ENCODE measurements around the gene BICDL2.

- TF ChIP-seq, protein P1, sequence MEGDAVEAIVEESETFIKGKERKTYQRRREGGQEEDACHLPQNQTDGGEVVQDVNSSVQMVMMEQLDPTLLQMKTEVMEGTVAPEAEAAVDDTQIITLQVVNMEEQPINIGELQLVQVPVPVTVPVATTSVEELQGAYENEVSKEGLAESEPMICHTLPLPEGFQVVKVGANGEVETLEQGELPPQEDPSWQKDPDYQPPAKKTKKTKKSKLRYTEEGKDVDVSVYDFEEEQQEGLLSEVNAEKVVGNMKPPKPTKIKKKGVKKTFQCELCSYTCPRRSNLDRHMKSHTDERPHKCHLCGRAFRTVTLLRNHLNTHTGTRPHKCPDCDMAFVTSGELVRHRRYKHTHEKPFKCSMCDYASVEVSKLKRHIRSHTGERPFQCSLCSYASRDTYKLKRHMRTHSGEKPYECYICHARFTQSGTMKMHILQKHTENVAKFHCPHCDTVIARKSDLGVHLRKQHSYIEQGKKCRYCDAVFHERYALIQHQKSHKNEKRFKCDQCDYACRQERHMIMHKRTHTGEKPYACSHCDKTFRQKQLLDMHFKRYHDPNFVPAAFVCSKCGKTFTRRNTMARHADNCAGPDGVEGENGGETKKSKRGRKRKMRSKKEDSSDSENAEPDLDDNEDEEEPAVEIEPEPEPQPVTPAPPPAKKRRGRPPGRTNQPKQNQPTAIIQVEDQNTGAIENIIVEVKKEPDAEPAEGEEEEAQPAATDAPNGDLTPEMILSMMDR (IDR thresholded peaks at IDR 0.05; ENCODE audit: poor library complexity, severe bottlenecking) = no peak
- no peak for TF ChIP-seq POLR2AphosphoS5 (IDR thresholded peaks at IDR 0.05)
- no peak for TF ChIP-seq EP300 (conservative IDR thresholded peaks at IDR 0.05; ENCODE audit: poor library complexity, severe bottlenecking)
Measured at GRCh38 chr16:3029491-3030221, 7.1 kb downstream of the BICDL2 start.
